ENCODE results near the gene MYRIP. TPM values are rescaled to one million over a fixed set of nuclear protein-coding genes. Genes with fewer than 3 reads are reported as not detected.
"Not testable (repeated sequence)": the region's sequence is repeated elsewhere in the genome, so short reads cannot be mapped to it uniquely, and the experiment has no call there.

Gene MYRIP
- total RNA-seq, 1 donor from 2014 or later: 10.6 TPM

- no peak for FAIRE-seq
- DNase-seq (ENCODE audit: low spot score in 2 of 2): no peak
These were observed 300.5 kb downstream of the MYRIP start for GRCh38 chr3:40109641-40110490.

GRCh38 chr3:40116478-40117177 lies 307.2 kb downstream of the MYRIP start:
- FAIRE-seq (no peak), DNase-seq (ENCODE audit: low spot score in 2 of 2) (no peak)

GRCh38 chr3:40118091-40118490 lies 308.7 kb downstream of the MYRIP start:
- FAIRE-seq: no peak
- no peak for DNase-seq (ENCODE audit: low spot score in 2 of 2)

GRCh38 chr3:40120067-40120692 lies 310.8 kb downstream of the MYRIP start:
- DNase-seq (ENCODE audit: low spot score in 2 of 2) (no peak), FAIRE-seq (no peak)

GRCh38 chr3:40120806-40121205 lies 311.4 kb downstream of the MYRIP start:
- no peak for DNase-seq (ENCODE audit: low spot score in 2 of 2)
- no peak for FAIRE-seq

GRCh38 chr3:40124918-40125317 lies 315.5 kb downstream of the MYRIP start:
- FAIRE-seq (no peak), DNase-seq (ENCODE audit: low spot score in 2 of 2) (no peak)

GRCh38 chr3:40128166-40128565 lies 318.8 kb downstream of the MYRIP start:
- DNase-seq (ENCODE audit: low spot score in 2 of 2) (no peak), FAIRE-seq (no peak)

GRCh38 chr3:40129510-40129909 lies 320.1 kb downstream of the MYRIP start:
- FAIRE-seq (no peak), DNase-seq (ENCODE audit: low spot score in 2 of 2) (no peak)

GRCh38 chr3:40129981-40130380 lies 320.6 kb downstream of the MYRIP start:
- FAIRE-seq (no peak), DNase-seq (ENCODE audit: low spot score in 2 of 2) (no peak)

GRCh38 chr3:40130721-40131120 lies 321.3 kb downstream of the MYRIP start:
- FAIRE-seq (no peak), DNase-seq (ENCODE audit: low spot score in 2 of 2) (no peak)

- not testable (repeated sequence) for DNase-seq (ENCODE audit: low spot score in 2 of 2); FAIRE-seq
These were observed 324.6 kb downstream of the MYRIP start for GRCh38 chr3:40133886-40134575.

GRCh38 chr3:40137591-40138295 lies 328.3 kb downstream of the MYRIP start:
- FAIRE-seq (no peak), DNase-seq (ENCODE audit: low spot score in 2 of 2) (no peak)

GRCh38 chr3:40143283-40144090 lies 334.1 kb downstream of the MYRIP start:
- FAIRE-seq: no peak
- DNase-seq (ENCODE audit: low spot score in 2 of 2): no peak

- FAIRE-seq: no peak
- no peak for DNase-seq (ENCODE audit: low spot score in 2 of 2)
These were observed 339.4 kb downstream of the MYRIP start for GRCh38 chr3:40148827-40149226.

- DNase-seq (ENCODE audit: low spot score in 2 of 2) (no peak), FAIRE-seq (no peak)
These were observed 343.2 kb downstream of the MYRIP start for GRCh38 chr3:40152482-40153133.

- no peak for FAIRE-seq
- DNase-seq (ENCODE audit: low spot score in 2 of 2): no peak
These were observed 351.5 kb downstream of the MYRIP start for GRCh38 chr3:40160933-40161332.

GRCh38 chr3:40162616-40163015 lies 353.2 kb downstream of the MYRIP start:
- FAIRE-seq (no peak), DNase-seq (ENCODE audit: low spot score in 2 of 2) (no peak)

GRCh38 chr3:40166997-40167396 lies 357.6 kb downstream of the MYRIP start:
- no peak for DNase-seq (ENCODE audit: low spot score in 2 of 2)
- no peak for FAIRE-seq

GRCh38 chr3:40167958-40168357 lies 358.5 kb downstream of the MYRIP start:
- DNase-seq (ENCODE audit: low spot score in 2 of 2) (no peak), FAIRE-seq (no peak)

Measured in frontal cortex (tissue), 4 donors.